Activated naive CD4-positive, alpha-beta T cell treated with anti-CD3 and anti-CD28 coated beads, Interleukin-2, amount 50 U/mL, for 72 hours (primary cell): ENCODE data around the gene CD9. TPM values are rescaled to one million over a fixed set of nuclear protein-coding genes. Genes with fewer than 3 reads are reported as not detected.
A peak's percentile ranks its signal among the peaks of the same experiment; 100 is the strongest.
"Not testable (repeated sequence)": the region's sequence is repeated elsewhere in the genome, so short reads cannot be mapped to it uniquely, and the experiment has no call there.

Experiments used
- ATAC-seq, 2 donors: fragments of 150-1000 bp; cut with Tn5 transposase; 2 replicates each; pipeline ENCODE4 v1.10.0; 2021; ENCODE audit warnings: mild to moderate bottlenecking in 2 of 2, moderate library complexity in 2 of 2
- DNase-seq, 2 donors: peaks; one replicate each; pipeline ENCODE4 v3.0.0; 2021 to 2022; ENCODE audit warnings: low spot score in 2 of 2
- H3K27ac Mint-ChIP-seq, 2 donors: one replicate each; pipeline ENCODE4 v1.8.0; 2022; ENCODE audit warnings: mild to moderate bottlenecking in 2 of 2, mixed read lengths in 2 of 2
- H3K36me3 Mint-ChIP-seq, 2 donors: one replicate each; pipeline ENCODE4 v1.8.0; 2022; ENCODE audit warnings: mixed read lengths in 2 of 2
- H3K9me3 Mint-ChIP-seq, 2 donors: one replicate each; pipeline ENCODE4 v1.8.0; 2022; ENCODE audit warnings: mixed read lengths in 2 of 2
- total RNA-seq, 2 donors: library from RNA; stranded (reverse); gene quantifications; one replicate each; pipeline ENCODE4 v1.2.3, GENCODE V29; 2022

The CD9 gene
- total RNA-seq, 2 donors from 2014 or later, result 3.4 to 27.0 TPM

- ATAC-seq (no peak), DNase-seq (no peak)
- no peaks in the 10 kb centered on the region for H3K9me3 Mint-ChIP-seq
- H3K27ac Mint-ChIP-seq, result no peak overlapping the region
- H3K36me3 Mint-ChIP-seq, result no peaks in the 10 kb centered on the region
These were observed 5.6 kb downstream of the CD9 start for GRCh38 chr12:6205761-6206160.

DNA sequence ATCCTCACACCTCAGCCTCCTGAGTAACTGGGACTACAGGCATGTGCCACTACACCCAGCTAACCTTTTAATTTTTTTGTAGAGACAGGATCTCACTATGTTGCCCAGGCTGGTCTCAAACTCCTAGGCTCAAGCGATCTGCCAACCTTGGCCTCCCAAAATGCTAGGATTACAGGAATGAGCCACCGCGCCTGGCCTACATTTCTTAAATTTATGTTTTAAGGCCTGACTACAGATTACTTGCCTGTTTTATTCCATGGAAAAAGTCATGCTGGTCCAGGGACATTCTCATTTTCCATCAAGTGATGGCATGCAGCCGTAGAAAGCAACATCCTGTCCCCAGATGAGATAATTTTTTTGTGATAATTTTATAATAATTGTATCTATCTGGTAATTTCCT lies 6.1 kb downstream of the CD9 start:
- no peak for ATAC-seq

DNA sequence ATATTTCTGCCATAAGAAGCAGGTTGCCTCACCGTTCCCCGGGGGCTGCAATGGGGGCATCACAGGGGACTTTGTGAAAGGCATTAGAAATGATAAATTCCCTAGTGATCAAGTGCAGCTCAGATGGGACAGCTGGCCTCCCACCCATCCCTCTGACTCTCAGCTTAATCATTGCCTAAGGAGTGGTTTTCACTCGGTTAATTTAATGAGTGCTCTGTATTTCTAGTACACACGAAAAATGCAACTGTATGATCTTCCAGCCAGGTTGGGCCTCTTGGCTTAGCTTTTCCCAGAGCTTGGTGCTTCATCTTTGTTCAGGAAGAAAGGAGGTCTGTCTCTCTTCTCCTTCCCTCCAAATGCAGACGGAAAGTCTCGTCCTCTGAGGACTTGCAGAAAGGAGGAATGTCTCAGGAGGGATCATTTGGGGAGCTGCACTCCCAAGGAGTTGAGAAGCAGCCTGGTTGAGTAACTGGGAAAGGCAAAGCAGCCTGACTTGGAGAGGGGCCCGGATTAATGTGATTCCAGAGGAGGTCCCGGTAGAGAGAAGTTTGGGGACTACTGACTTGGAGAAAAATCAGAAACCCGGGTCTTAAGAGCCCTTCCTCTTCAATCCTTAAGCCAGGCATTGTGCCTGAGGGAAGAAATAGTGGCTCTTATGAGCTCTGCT lies 7.2 kb downstream of the CD9 start:
- ATAC-seq, result no peak
- H3K36me3 Mint-ChIP-seq, result no peaks in the 10 kb centered on the region
- DNase-seq, result no peak
- no peaks in the 10 kb centered on the region for H3K9me3 Mint-ChIP-seq
- H3K27ac Mint-ChIP-seq, result peak overlapping the region in 1 of 2 donors; percentile 65

More for the DNA sequence above, 6.1 kb downstream of the CD9 start:
- Mint-ChIP-seq H3K36me3 (no peaks in the 10 kb centered on the region), H3K27ac (no peak overlapping the region), H3K9me3 (no peaks in the 10 kb centered on the region)
- no peak for DNase-seq

DNA sequence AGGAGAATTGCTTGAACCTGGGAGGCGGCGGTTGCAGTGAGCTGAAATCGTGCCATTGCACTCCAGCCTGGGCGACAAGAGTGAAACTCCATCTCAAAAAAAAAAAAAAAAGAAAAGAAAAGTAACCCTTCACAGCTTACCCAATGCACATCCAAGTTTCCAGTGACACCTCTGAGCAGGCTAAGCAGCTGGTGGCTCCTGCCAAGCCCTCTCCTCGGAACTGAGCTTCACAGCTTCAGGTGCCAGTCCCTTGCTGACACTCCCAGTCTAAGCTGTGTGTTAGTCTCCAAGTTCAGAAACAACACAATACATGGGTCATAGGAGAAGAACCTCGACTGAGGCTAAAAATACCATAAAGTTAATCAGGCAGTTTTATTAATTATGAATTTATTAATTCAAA lies 7.9 kb downstream of the CD9 start:
- DNase-seq, result no peak
- ATAC-seq, result no peak
- H3K36me3 Mint-ChIP-seq, result no peaks in the 10 kb centered on the region
- H3K9me3 Mint-ChIP-seq, result no peaks in the 10 kb centered on the region
- H3K27ac Mint-ChIP-seq, result no peak overlapping the region

DNA sequence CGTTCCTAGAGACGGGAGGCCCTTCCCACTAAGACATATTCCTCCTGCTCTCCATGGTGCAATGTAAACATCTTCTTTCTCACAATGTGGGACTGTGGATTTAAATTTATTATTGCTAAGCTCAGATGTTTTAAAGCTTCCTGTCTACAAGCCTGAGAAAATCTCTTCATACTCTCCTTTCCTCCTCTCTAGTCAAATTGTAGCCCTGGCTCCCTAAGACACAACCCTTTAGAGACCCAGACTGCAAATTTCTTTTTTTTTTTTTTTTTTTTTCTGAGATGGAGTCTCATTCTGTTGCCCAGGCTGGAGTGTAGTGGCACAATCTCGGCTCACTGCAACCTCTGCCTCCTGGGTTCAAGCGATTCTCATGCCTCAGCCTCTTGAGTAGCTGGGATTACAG lies 9.2 kb downstream of the CD9 start:
- not testable (repeated sequence) for H3K36me3 Mint-ChIP-seq, ATAC-seq, DNase-seq, H3K27ac Mint-ChIP-seq, H3K9me3 Mint-ChIP-seq

- ATAC-seq, result no peak
- Mint-ChIP-seq H3K36me3 (no peaks in the 10 kb centered on the region), H3K9me3 (no peaks in the 10 kb centered on the region), H3K27ac (no peak overlapping the region)
- no peak for DNase-seq
These were observed 11.2 kb downstream of the CD9 start for GRCh38 chr12:6211421-6211869.

GRCh38 chr12:6212086-6212485 lies 11.9 kb downstream of the CD9 start:
- Mint-ChIP-seq H3K27ac (no peak overlapping the region), H3K9me3 (no peaks in the 10 kb centered on the region), H3K36me3 (no peaks in the 10 kb centered on the region)
- ATAC-seq, result no peak
- DNase-seq, result no peak

GRCh38 chr12:6213969-6214368 lies 13.8 kb downstream of the CD9 start:
- ATAC-seq, result peak in 1 of 2 donors; percentile 57
- H3K27ac Mint-ChIP-seq, result no peak overlapping the region

GRCh38 chr12:6214633-6215032 lies 14.4 kb downstream of the CD9 start:
- no peak for ATAC-seq
- Mint-ChIP-seq H3K9me3 (no peaks in the 10 kb centered on the region), H3K27ac (no peak overlapping the region), H3K36me3 (no peaks in the 10 kb centered on the region)
- no peak for DNase-seq

More at GRCh38 chr12:6213969-6214368, 13.8 kb downstream of the CD9 start:
- no peaks in the 10 kb centered on the region for H3K36me3 Mint-ChIP-seq
- no peak for DNase-seq
- no peaks in the 10 kb centered on the region for H3K9me3 Mint-ChIP-seq

DNA sequence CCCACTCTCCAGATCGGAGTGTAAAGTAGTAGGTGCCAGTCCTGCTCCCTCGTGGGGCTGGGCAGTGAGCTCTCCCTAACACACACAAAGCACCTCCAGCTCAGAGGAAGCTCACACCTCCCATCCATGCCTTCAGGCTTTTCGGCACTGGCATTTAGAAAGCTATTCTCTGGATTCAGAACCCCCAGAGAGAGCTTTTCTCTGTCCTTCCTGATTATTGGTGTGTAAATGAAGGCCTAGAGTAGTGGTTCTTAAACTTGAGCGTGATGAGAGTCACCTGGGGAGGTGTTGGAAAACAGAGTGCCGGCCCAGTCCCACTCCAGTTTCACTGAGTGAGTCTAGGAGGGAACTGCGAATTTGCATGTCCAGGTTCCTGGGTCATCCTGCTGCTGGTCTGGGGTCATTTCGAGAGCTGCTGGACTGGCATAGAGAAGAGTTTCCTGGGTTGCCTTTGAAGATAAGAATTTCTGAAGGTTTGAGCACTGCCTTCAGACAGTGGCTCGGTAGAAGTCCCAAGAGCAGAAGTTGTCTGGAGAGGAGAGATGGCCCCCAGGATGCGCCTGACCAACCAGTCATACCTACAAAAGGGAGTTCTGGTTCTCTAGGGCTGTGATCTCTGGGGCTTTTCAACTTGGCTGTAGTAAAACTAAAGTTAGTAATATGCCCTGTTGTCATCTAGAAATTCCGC lies 15.1 kb downstream of the CD9 start:
- no peak for ATAC-seq
- Mint-ChIP-seq H3K36me3 (no peaks in the 10 kb centered on the region), H3K9me3 (no peaks in the 10 kb centered on the region), H3K27ac (peak overlapping the region in 1 of 2 donors; percentile 65)
- DNase-seq, result no peak

DNA sequence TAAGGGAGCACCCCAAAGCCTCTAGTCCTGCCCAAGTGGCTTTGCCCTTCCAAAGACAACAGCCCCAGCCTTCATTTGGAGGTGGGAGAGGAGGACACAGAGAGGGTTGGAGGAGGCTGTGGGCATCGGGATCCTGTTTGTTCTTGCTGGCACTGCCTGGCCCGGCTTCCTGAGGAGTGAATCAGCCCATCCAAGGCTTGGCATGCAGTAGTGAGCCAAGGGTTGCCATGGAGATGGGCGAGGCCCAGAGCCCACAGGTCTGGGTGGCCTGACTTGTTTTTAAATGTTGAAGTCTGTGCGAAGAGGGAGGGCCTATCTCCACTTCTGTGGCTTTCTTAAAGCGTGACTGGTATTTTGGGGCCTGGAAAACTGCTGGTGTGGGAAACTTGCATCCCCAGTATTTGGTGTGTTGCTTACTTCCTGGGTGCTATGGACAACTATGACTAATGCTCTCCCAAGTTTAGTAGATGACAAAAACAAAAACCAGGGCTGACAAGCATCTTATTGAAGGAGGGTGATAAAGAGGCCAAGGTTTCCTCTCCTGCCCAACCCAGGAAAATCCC lies 15.8 kb downstream of the CD9 start:
- H3K27ac Mint-ChIP-seq, result no peak overlapping the region
- ATAC-seq, result peak in 1 of 2 donors; percentile 55

DNA sequence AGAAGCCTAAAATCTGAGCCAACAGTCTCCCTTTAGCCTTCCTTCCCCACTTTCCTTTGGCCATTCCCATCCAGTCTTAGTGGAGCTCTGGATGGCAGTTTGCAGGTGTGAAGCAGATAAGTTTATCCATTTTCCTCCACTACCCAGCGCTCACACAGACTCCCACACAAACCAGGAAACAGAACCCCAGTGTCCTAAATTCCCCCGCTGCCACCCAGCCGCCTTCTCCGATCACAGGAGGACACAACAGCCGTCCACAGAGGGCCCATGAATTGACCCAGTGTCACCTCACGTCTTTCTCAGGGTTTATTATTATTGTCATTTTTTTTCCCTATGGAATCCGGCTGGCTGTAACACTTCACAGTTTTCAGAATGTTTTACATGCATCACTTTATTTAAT lies 16.4 kb downstream of the CD9 start:
- Mint-ChIP-seq H3K36me3 (no peaks in the 10 kb centered on the region), H3K9me3 (no peaks in the 10 kb centered on the region), H3K27ac (no peak overlapping the region)
- no peak for DNase-seq
- ATAC-seq, result no peak

More for the DNA sequence above, 15.8 kb downstream of the CD9 start:
- Mint-ChIP-seq H3K9me3 (no peaks in the 10 kb centered on the region), H3K36me3 (no peaks in the 10 kb centered on the region)
- no peak for DNase-seq

DNA sequence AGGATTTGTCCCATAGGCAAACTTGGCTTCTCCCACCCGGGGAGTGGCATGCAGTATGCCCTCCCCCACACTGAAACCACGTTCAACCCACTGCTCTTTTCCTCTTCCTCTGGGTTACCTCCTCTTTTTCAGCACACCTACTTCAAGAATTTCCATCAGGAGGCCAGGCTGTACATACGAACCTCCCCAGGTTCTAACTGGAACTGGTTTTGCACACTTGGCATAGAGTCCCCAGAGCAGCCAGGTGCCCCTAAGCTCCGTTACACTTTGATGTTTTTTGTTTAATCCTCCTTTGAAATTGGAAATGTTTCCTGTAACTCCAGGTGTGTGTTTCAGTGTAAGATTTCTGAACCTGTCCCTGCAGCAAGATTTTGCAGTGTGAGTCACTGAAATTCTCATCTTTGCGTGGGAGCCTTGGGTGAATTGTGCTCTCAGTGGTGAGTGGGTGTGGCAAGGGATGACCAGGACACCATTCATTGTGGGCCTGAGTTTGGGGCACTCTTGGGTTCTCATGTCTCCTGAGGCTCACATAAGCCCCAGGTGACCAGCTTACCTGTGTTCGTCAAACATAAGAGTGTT lies 18.2 kb downstream of the CD9 start:
- no peak for DNase-seq
- Mint-ChIP-seq H3K9me3 (no peaks in the 10 kb centered on the region), H3K36me3 (no peaks in the 10 kb centered on the region), H3K27ac (peak overlapping the region in 1 of 2 donors; percentile 77)
- peak; percentile 39 to 44 for ATAC-seq

DNA sequence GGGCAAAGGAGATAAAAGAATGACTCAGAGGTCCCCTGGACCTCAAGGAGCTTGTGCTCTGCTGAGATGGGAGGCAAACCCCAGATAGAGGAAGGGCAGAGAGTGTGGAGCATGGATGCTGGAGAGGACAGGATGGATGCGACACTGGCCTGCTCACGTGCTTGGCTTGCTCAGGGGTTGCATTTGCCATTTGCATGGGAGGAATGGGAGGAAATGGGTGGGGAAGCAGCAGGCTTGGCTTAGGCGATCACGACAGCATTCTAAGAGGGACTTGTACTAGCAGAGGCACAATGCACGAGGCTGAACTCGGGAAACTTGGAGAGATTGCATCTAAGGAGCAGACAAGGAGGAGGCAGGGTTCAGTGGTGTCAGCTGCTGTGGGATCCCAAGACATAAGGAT lies 19.8 kb downstream of the CD9 start:
- H3K36me3 Mint-ChIP-seq, result no peaks in the 10 kb centered on the region
- ATAC-seq (no peak), DNase-seq (no peak)
- no peak overlapping the region for H3K27ac Mint-ChIP-seq
- no peaks in the 10 kb centered on the region for H3K9me3 Mint-ChIP-seq

DNA sequence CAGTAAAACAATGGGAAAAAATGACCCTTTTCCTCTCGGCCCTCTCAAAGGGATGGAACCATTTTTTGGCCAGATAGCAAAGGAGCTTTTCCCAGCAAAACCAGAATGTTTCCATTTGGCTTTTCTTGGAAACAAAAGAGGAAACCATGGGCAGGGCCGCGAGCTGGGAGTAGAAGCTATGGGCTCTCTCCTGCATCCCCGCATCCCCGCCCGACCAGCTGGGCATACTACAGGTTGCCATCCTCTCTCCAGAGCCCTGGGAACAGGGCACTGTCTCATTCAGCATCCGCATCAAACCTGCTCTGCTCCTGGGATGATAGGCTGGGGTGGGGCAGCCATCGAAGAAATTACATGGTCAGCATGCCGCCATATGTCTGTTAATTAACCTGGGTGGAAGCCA lies 20.9 kb downstream of the CD9 start:
- ATAC-seq, result no peak
- no peaks in the 10 kb centered on the region for H3K36me3 Mint-ChIP-seq
- no peaks in the 10 kb centered on the region for H3K9me3 Mint-ChIP-seq
- H3K27ac Mint-ChIP-seq, result no peak overlapping the region
- DNase-seq, result no peak

GRCh38 chr12:6222078-6222654 lies 22.0 kb downstream of the CD9 start:
- H3K9me3 Mint-ChIP-seq, result no peaks in the 10 kb centered on the region
- H3K36me3 Mint-ChIP-seq, result no peaks in the 10 kb centered on the region
- DNase-seq, result no peak
- ATAC-seq, result no peak
- no peak overlapping the region for H3K27ac Mint-ChIP-seq

DNA sequence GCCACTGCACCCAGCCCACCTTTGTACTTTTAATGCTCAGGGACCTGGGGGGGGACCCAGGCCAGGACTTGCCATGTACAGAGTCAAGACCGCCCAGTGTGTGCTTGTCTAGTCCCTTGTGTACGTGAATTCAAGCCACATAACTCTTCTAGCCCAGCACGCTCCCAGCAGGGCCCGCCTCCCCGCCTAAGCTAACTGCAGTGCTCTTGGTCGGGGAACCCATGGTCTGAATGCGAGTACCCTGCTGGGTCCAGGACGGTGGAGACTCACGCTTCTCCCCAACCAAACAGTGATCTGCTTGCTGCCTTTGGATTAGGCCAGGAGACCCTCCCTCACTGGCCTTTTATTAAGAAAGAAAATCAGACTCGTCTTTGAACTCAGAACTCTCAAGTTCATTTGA lies 23.3 kb downstream of the CD9 start:
- ATAC-seq (no peak), DNase-seq (no peak)
- Mint-ChIP-seq H3K27ac (no peak overlapping the region), H3K36me3 (no peaks in the 10 kb centered on the region), H3K9me3 (no peaks in the 10 kb centered on the region)
